Liver (tissue), 9 donors: Measurements from ENCODE around the gene DUSP10. TPM values are rescaled to one million over a fixed set of nuclear protein-coding genes. Genes with fewer than 3 reads are reported as not detected.

Source experiments
- DNase-seq: peaks from one replicate; pipeline ENCODE4 v3.0.0-alpha.2; 2017; ENCODE audit warnings: low spot score
- H3K27ac ChIP-seq, 2 donors: one replicate each; pipeline ENCODE4 v1.7.0; 2013; ENCODE audit warnings: inconsistent platforms in 2 of 2, low read length in 2 of 2, control low read depth in 1 of 2, low read depth in 1 of 2, mild to moderate bottlenecking in 1 of 2
- H3K27me3 ChIP-seq, 4 donors: one replicate each; pipeline versions ENCODE4 v1.6.1 to v1.7.0; 2013; ENCODE audit warnings: low read length in 3 of 4, inconsistent platforms in 1 of 4, mild to moderate bottlenecking in 1 of 4, moderate library complexity in 1 of 4; ENCODE audit not compliant: control insufficient read depth in 4 of 4, insufficient read depth in 4 of 4
- H3K36me3 ChIP-seq, 4 donors: one replicate each; pipeline versions ENCODE4 v1.6.1 to v1.7.0; 2013; ENCODE audit warnings: low read length in 3 of 4, mild to moderate bottlenecking in 3 of 4, low read depth in 1 of 4, moderate library complexity in 1 of 4; ENCODE audit not compliant: control insufficient read depth in 4 of 4, insufficient read depth in 3 of 4
- H3K4me1 ChIP-seq, 4 donors: one replicate each; pipeline versions ENCODE4 v1.6.1 to v1.7.0; 2013; ENCODE audit warnings: low read length in 3 of 4, mild to moderate bottlenecking in 3 of 4, moderate library complexity in 1 of 4; ENCODE audit not compliant: control insufficient read depth in 4 of 4, insufficient read depth in 4 of 4
- H3K4me3 ChIP-seq, 3 donors: one replicate each; pipeline versions ENCODE4 v1.6.1 to v1.7.0; 2013; ENCODE audit warnings: low read length in 3 of 3, control low read depth in 1 of 3, low read depth in 1 of 3, mild to moderate bottlenecking in 1 of 3
- H3K9ac ChIP-seq, 2 donors: one replicate each; pipeline ENCODE4 v1.7.0; 2013; ENCODE audit warnings: low read length in 2 of 2, mild to moderate bottlenecking in 2 of 2, moderate library complexity in 2 of 2, control low read depth in 1 of 2, low read depth in 1 of 2
- H3K9me3 ChIP-seq, 4 donors: one replicate each; pipeline versions ENCODE4 v1.6.1 to v1.7.0; 2013; ENCODE audit warnings: low read length in 3 of 4; ENCODE audit not compliant: control insufficient read depth in 4 of 4
- CTCF ChIP-seq: fragments of 150-350 bp; IDR thresholded peaks from 2 replicates; pipeline ENCODE4 v1.5.1; 2017; ENCODE audit warnings: improper control_type of control experiment, low read depth, low read length; ENCODE audit not compliant: missing input control
- EGR1 ChIP-seq, 2 donors: IDR thresholded peaks; 2 replicates each; pipeline ENCODE4 v1.6.1; 2016 to 2018; ENCODE audit warnings: antibody characterized with exemption in 2 of 2, low read depth in 2 of 2
- FOXA1 ChIP-seq: IDR thresholded peaks from 2 replicates; pipeline ENCODE4 v1.6.1; 2016; ENCODE audit warnings: antibody characterized with exemption
- FOXA2 ChIP-seq: IDR thresholded peaks from 2 replicates; pipeline ENCODE4 v1.6.1; 2016; ENCODE audit warnings: antibody characterized with exemption
- HNF4A ChIP-seq, 2 donors: conservative IDR thresholded peaks; 2 replicates each; pipeline ENCODE4 v1.6.1; 2016; ENCODE audit warnings: antibody characterized with exemption in 2 of 2, mild to moderate bottlenecking in 2 of 2
- HNF4G ChIP-seq: IDR thresholded peaks from 2 replicates; pipeline ENCODE4 v1.6.1; 2016; ENCODE audit warnings: antibody characterized with exemption
- JUND ChIP-seq, 2 donors: IDR thresholded peaks; 2 replicates each; pipeline ENCODE4 v1.6.1; 2016; ENCODE audit warnings: antibody characterized with exemption in 2 of 2
- NR2F2 ChIP-seq: IDR thresholded peaks from 2 replicates; pipeline ENCODE4 v1.6.1; 2016; ENCODE audit warnings: antibody characterized with exemption
- RAD21 ChIP-seq, 2 donors: IDR thresholded peaks; 2 replicates each; pipeline ENCODE4 v1.6.1; 2016; ENCODE audit warnings: antibody characterized with exemption in 2 of 2, mild to moderate bottlenecking in 2 of 2
- SP1 ChIP-seq: IDR thresholded peaks from 2 replicates; pipeline ENCODE4 v1.6.1; 2018; ENCODE audit warnings: antibody characterized with exemption, mild to moderate bottlenecking
- YY1 ChIP-seq: IDR thresholded peaks from 2 replicates; pipeline ENCODE4 v1.6.1; 2016; ENCODE audit warnings: antibody characterized with exemption, mild to moderate bottlenecking
- ZBTB33 ChIP-seq: IDR thresholded peaks from 2 replicates; pipeline ENCODE4 v1.6.1; 2016; ENCODE audit warnings: antibody characterized with exemption
- WGBS: extraction: QIAGEN DNeasy Blood & Tissue Kit; methylation state at CpG from one replicate; pipeline ENCODE4 v1.1.7; 2013; 5-methylcytosine and 5-hydroxymethylcytosine counted together
- polyA plus RNA-seq, 2 donors: library from polyadenylated mRNA; stranded (reverse) in 1 of 2; unstranded in 1 of 2; fragments of 200-250 nt in 1 of 2; fragments of >200 nt in 1 of 2; fragmentation: Nextera tagmentation in 1 of 2; extraction: Ambion mirVana in 1 of 2; gene quantifications; one replicate each; pipeline versions ENCODE4 v1.2.1 to v1.2.3, GENCODE V29; 2013 to 2015
- total RNA-seq, 2 donors: library from RNA; depleted of rRNA; stranded (reverse); fragments of >200 nt; gene quantifications; one replicate each; pipeline ENCODE4 v1.2.3, GENCODE V29; 2014
- donor health status: healthy.
- donor health status: healthy.
- donor health status: healthy.
- donor health status: healthy.
- donor health status: healthy.

The DUSP10 gene
- total and polyA plus RNA-seq, 4 donors = 6.7 to 15.4 (median 10.7) TPM

GRCh38 chr1:221694109-221694508 lies 47.8 kb downstream of the DUSP10 start:
- TF ChIP-seq YY1 (no peak), HNF4G (no peak), CTCF (no peak), FOXA1 (no peak), SP1 (no peak), HNF4A (conservative IDR thresholded peaks at IDR 0.05) (no peak), RAD21 (IDR thresholded peaks at IDR 0.05) (peak in 1 of 2 donors; percentile 20), JUND (IDR thresholded peaks at IDR 0.05) (no peak)
- Histone ChIP-seq H3K27me3 (no peaks in the 10 kb centered on the region), H3K4me3 (no peak overlapping the region), H3K27ac (no peak overlapping the region), H3K9me3 (peaks cover 0 to 4% (median 2%) of the 10 kb centered on the region in 4 donors), H3K4me1 (peaks cover 5 to 25% (median 15%) of the 10 kb centered on the region in 4 donors), H3K36me3 (no peaks in the 10 kb centered on the region), H3K9ac (no peak overlapping the region)
- DNase-seq = no peak

GRCh38 chr1:221693087-221693486 lies 48.8 kb downstream of the DUSP10 start:
- no peak for DNase-seq
- Histone ChIP-seq H3K4me1 (peaks cover 0 to 15% (median 6%) of the 10 kb centered on the region in 4 donors), H3K36me3 (no peaks in the 10 kb centered on the region), H3K9me3 (peaks cover 0 to 4% (median 2%) of the 10 kb centered on the region in 4 donors), H3K27ac (no peak overlapping the region), H3K9ac (no peak overlapping the region), H3K27me3 (no peaks in the 10 kb centered on the region), H3K4me3 (no peak overlapping the region)
- WGBS = 95% methylated on average over 2 of the region's 2 CpGs
- TF ChIP-seq YY1 = no peak
- TF ChIP-seq SP1 = no peak
- no peak for TF ChIP-seq RAD21 (IDR thresholded peaks at IDR 0.05)
- TF ChIP-seq JUND (IDR thresholded peaks at IDR 0.05) = no peak
- no peak for TF ChIP-seq EGR1 (IDR thresholded peaks at IDR 0.05; ENCODE audit: low read depth in 2 of 2)
- TF ChIP-seq HNF4A (conservative IDR thresholded peaks at IDR 0.05) = no peak
- TF ChIP-seq HNF4G = no peak

- H3K27me3 ChIP-seq = no peaks in the 10 kb centered on the region
- H3K9ac ChIP-seq = no peak overlapping the region
- H3K36me3 ChIP-seq = no peaks in the 10 kb centered on the region
- no peak overlapping the region for H3K27ac ChIP-seq
- 65% methylated on average over 2 of the region's 2 CpGs for WGBS
- peaks cover 0 to 11% (median 4%) of the 10 kb centered on the region in 4 donors for H3K4me1 ChIP-seq
- H3K9me3 ChIP-seq = peaks cover 0 to 4% (median 2%) of the 10 kb centered on the region in 4 donors
- no peak for DNase-seq
- TF ChIP-seq EGR1 (IDR thresholded peaks at IDR 0.05; ENCODE audit: low read depth in 2 of 2) (no peak), ZBTB33 (no peak), NR2F2 (no peak), RAD21 (IDR thresholded peaks at IDR 0.05) (no peak), FOXA2 (no peak), HNF4G (no peak)
- H3K4me3 ChIP-seq = no peak overlapping the region
Measured at GRCh38 chr1:221692643-221693042, 49.2 kb downstream of the DUSP10 start.
